Amniotic stem cell (primary cell): Measurements from ENCODE around the gene FBXO8.

ENCODE experiments used
- DNase-seq: peaks from one replicate; lab custom pipeline; 2025; lab: John Stamatoyannopoulos, UW

Gene FBXO8

GRCh38 chr4:174245714-174246113 is 37.8 kb downstream of the FBXO8 start:
- DNase-seq: no peak

- DNase-seq: no peak
These were observed 39.0 kb downstream of the FBXO8 start for GRCh38 chr4:174244441-174244840.

GRCh38 chr4:174241162-174241561 is 42.3 kb downstream of the FBXO8 start:
- DNase-seq: no peak

- no peak for DNase-seq
These were observed 47.1 kb downstream of the FBXO8 start for GRCh38 chr4:174236359-174236758.

GRCh38 chr4:174230680-174231079 is 52.8 kb downstream of the FBXO8 start:
- DNase-seq: no peak

GRCh38 chr4:174230148-174230547 is 53.3 kb downstream of the FBXO8 start:
- no peak for DNase-seq

GRCh38 chr4:174228988-174229387 is 54.5 kb downstream of the FBXO8 start:
- no peak for DNase-seq

- no peak for DNase-seq
These were observed 58.0 kb downstream of the FBXO8 start for GRCh38 chr4:174225349-174226049.

GRCh38 chr4:174224550-174224949 is 58.9 kb downstream of the FBXO8 start:
- DNase-seq: no peak

GRCh38 chr4:174222266-174222872 is 61.1 kb downstream of the FBXO8 start:
- no peak for DNase-seq

GRCh38 chr4:174218127-174218790 is 65.2 kb downstream of the FBXO8 start:
- no peak for DNase-seq

GRCh38 chr4:174217273-174218126 is 66.0 kb downstream of the FBXO8 start:
- DNase-seq: peak; percentile 15

- DNase-seq: no peak
These were observed 66.6 kb downstream of the FBXO8 start for GRCh38 chr4:174216799-174217272.

GRCh38 chr4:174215961-174216680 is 67.3 kb downstream of the FBXO8 start:
- no peak for DNase-seq

GRCh38 chr4:174215057-174215456 is 68.4 kb downstream of the FBXO8 start:
- no peak for DNase-seq

GRCh38 chr4:174214101-174214878 is 69.2 kb downstream of the FBXO8 start:
- DNase-seq: no peak

- DNase-seq: no peak
These were observed 69.8 kb downstream of the FBXO8 start for GRCh38 chr4:174213731-174214100.

GRCh38 chr4:174212061-174212460 is 71.4 kb downstream of the FBXO8 start:
- no peak for DNase-seq

- DNase-seq: no peak
These were observed 71.8 kb downstream of the FBXO8 start for GRCh38 chr4:174211622-174212044.

- no peak for DNase-seq
These were observed 72.4 kb downstream of the FBXO8 start for GRCh38 chr4:174210952-174211490.
